Kidney tubule cell (primary cell): ENCODE data around the gene MYO1F.

ENCODE experiments used
- DNase-seq: peaks from one replicate; pipeline ENCODE4 v3.0.0-alpha.2; 2018; ENCODE audit warnings: low spot score

MYO1F gene

DNA sequence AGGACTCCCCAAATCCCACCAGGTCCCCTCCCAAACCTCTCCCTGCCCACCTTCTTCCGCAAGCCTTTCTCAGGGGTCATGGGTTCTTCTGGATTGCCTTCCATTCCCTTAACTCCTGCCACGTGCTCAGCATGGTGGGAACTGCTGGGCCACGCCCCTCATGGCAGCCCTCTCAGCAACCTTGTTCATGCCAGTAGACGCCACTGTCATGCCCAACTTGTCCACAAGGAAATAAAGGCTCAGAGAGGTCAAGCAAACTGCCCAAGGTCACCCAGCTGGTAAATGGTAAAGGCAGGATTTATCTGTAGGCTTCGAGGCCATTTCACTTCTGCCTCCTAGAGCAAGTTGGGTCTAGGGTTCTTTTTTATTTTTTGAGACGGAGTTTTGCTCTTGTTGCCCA is 85.7 kb downstream of the MYO1F start:
- DNase-seq: no peak

DNA sequence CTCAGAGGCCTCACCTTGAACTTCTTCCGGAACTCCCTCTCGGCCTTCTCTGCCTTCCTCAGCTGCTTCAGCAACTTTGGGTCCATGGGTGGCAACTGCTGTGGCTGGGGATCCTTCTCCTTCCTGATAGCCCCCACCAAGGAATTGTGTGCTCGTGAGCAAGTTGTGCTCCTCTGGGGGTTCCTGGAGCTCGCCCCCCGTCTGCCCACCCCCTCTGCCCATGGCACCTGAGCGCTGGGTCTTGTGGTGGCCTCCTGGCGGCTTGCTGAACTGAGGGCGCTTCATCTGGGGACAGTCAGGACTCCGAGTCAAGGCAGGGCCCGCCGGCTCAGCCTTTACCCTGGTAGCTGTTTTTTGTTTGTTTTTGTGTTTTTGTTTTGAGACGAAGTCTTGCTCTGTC is 86.4 kb downstream of the MYO1F start:
- DNase-seq: no peak

DNA sequence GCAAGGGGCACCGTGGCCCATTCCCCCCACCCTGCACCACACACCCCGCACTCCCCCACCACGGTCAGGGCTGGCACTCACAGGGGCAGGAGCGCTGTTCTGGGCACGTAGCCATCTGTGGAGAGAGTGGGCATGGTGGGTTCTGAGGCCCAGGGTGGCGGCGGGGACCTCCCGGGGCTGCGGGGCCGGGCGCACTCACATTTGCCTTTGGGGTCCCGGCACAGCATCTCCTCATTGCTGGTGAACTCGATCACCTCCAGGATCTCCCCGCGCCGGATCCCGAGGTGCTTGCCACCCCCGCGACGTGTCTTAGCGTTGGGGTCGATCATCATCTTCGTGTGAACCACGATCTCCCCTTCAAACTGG is 86.9 kb downstream of the MYO1F start:
- no peak for DNase-seq

DNA sequence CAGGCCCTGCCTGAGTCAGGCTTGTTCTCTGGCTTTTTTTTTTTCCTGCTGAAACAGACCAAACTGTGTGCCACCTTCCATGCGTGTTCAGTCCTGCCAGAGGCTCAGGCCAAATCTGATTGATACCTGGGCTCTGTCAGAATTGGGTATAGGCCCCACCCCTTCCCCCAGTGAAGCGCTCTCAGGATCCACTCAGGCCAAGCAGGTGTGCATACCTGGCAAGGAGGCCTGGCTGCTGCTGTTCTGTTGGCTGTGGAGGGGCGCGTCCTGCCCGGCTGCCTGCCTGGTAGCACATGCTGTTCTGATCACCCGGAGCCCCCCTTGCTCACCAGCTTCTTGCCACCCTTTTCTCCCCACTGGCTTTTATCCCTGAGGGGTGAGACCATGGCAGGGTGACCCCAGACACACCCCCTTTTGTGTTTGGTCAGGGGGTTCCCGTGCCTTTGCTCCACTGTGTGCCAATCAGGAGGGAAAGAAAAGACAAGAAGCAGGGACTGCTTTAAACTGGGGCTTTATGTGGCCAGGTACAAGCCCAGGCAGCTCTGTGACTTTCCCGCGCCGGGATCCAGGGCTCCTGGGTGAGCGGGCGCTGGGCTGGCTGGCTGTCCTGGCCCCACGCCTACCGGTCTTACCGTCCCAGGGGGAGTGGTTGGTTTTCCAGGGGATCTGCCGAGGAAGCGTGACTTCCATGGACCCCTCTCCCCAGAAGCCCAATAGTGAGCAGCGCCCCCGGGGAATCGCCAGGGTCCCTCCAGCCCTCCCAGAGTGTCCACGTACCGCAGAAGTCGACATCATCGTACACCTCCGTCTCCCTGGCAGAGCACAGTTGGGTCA is 87.5 kb downstream of the MYO1F start:
- DNase-seq: no peak

DNA sequence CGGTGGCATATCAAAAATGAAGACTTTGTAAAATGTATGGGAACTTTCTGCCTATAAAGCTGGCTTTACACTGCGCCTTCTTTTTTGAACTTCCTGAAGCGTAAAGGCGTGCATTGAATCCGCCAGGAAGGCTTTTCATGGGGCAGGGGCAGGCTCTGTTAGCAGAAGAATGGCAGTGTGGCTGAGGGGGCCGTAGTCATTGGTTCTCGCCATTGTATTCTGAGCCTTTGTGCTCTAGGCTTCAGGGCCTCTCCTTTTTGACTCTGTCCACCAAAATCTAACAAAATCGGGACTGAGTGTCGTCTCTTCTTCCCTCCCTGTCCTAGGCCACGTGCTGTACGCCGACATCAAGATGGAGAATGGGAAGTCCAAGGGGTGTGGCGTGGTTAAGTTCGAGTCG is 88.9 kb downstream of the MYO1F start:
- no peak for DNase-seq

DNA sequence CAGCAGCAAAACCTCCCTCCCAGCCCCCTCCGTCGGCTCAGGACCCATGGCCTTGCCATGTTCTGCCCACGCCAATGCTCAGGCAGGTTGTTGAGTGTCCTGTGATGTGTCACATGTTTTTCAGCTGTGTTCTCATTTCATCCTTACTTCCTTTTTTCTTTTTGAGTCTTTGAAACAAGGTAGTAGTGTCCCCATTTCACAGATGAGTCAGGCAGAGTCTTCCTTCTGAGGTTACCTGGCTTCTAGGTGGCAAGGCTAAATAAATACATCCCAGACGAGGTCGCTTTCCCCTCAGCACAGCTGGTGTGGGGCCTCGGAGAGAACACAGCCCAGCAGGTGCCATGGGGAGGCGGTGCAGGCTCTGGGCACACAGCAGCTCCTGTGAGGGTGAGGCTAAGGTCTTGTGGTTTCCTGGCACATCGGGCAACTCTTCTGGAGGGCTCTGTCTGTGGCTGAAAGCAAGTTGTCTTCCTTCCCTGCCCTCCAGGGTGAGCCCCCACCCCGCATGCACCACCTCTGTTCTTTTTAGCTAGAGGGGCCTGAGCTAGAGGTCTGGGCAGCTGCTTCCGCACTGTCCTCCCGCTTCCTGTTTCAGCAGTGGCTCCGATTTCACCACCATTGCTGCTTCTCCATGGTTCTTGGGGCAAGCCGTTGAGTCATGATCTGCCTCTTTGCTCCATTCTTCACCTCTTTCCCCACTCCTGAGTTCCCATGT is 89.9 kb downstream of the MYO1F start:
- DNase-seq: no peak

DNA sequence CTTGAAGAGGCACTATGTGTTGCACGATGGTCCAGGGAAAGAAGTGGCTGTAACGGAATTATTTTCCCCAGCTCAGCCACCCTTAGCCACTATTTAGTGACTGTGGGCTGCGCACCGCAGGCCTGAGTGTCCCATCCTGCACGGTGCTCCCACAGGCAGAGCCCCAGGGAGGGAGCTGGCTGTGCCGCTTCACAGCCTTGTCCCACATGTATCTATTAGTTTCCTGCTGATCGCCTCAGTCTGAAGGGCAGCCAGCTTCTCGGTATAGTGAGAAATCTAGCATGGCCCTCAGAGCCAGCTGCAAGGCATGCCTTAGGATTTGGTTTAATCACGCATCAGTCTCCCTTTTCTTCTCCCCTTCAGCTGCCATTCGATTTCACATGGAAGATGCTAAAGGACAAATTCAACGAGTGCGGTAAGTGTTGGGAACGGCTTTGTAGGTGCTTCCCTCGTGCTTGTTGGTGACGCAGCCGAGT is 90.5 kb downstream of the MYO1F start:
- no peak for DNase-seq

DNA sequence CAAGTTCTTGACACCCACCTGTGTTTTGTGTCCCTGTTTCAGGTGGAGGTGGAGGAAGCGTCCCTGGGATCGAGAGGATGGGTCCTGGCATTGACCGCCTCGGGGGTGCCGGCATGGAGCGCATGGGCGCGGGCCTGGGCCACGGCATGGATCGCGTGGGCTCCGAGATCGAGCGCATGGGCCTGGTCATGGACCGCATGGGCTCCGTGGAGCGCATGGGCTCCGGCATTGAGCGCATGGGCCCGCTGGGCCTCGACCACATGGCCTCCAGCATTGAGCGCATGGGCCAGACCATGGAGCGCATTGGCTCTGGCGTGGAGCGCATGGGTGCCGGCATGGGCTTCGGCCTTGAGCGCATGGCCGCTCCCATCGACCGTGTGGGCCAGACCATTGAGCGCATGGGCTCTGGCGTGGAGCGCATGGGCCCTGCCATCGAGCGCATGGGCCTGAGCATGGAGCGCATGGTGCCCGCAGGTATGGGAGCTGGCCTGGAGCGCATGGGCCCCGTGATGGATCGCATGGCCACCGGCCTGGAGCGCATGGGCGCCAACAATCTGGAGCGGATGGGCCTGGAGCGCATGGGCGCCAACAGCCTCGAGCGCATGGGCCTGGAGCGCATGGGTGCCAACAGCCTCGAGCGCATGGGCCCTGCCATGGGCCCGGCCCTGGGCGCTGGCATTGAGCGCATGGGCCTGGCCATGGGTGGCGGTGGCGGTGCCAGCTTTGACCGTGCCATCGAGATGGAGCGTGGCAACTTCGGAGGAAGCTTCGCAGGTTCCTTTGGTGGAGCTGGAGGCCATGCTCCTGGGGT is 91.5 kb downstream of the MYO1F start:
- no peak for DNase-seq

DNA sequence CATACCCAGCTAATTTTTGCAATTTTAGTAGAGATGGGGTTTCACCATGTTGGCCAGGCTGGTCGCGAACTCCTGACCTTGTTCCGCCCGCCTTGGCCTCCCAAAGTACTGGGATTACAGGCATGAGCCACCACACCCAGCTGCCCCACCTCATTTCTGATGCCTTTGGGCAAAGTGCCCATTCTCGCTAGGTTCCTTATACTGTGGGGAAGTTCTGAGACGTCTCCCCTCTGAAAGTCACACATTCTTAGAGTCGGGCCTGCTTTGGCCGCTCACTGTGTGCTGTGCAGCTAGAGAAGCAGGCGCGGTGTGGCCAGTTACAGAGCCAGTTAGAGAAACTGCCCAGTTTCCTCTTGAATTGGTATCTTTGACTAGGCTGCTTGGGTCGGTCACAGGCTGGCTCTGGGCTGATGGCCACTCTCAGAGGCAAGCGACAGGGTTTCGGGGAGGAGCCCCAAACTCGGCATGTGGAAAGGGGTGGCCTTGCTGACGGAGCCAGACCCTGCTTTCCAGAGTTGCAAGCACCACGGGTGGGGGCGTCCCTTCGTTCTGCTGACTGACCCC is 92.8 kb downstream of the MYO1F start:
- no peak for DNase-seq

DNA sequence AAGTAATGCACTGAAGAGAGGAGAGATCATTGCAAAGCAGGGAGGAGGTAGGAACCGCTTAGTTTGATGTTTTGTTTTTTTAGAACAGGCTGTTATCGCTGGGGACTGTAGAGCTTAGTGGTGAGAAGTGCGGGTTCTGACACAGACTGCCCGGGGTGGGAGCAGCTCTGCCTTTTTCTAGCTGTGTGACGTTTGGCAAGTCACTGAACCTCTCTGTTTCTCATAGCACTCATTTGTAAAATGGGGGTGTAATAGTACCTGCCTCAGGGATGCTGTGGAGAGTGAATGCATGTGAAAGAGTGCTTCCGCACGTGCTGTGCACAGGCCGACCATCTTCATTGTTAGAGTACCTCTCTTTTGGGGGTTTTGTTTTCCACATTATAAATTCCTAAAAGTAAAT is 94.1 kb downstream of the MYO1F start:
- DNase-seq: no peak

DNA sequence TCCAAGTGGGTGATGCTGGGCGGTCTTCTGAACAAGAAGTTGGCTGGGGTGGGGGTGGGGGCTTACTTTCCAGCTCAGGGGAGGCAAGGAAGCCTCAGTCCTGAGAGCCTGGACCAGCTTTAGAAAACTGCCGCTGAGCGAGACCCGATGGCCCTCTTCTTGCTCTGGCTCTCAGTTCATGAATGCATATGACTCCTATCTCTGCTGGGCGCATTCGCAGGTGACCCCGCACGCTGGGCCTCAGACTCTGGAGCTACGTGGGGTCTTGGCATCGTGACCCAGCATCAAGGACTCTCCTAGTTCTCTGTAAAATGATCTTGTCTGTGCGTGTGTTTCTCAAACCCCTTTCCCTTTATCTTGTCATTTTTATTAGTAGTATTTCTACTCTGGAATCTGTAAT is 94.5 kb downstream of the MYO1F start:
- DNase-seq: no peak

DNA sequence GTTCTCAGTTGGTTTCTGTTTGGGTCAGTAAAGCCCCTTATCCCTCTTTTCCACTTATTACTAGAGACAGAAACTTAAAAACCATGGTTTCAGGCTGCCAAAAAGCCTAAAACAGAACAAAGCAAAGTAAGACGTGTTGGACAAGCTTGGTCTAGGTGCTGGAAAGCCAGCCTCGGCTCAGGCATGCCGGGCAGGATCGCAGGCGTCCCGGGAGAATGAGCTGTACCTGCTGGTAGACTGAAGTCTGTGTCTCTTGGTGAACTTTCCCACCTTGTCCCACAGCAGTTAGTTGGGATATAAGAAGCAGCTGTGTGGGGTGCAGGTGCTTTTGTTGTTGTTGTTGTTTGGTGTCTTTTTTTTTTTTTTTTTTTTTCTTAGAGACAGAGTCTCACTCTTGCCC is 95.6 kb downstream of the MYO1F start:
- DNase-seq: no peak

DNA sequence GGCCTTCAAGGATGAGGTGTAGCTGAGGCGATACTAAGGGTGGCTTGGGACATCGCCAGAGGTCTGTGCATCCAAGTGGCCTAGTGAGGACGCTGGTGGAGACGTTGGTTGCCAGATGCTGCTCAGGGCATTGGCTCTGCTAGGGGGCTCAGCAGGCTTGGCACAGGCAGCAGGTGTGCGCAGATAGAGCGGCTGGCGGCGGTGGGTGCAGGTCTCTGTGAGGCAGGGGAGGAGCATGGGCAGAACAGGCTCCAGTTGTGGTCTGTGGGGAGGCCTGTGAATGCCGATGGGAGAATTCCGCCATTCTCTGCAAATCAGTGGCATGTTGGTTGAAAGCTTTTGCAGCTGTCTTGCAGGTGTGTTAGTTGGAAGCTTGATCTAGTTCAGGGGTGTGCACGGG is 96.0 kb downstream of the MYO1F start:
- DNase-seq: no peak

DNA sequence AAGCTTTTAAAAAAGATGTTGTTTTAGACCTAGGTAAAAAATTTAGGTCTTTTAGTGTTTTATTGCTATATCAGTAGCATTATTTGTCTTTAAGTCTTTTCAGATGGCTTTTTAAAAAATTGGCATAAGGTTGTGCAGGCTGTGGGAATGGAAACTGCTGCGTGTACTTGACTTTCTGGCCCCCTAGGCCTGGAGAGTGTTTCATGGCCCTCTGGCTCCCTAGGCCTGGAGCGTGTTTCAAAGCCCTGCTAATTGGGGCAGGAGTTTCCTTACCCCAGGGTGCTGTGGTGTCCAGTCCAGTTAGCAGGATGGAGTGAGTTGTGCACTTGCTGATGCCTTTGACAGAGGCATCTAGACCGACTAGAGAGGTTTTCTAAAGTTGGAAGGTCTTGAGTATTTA is 98.6 kb downstream of the MYO1F start:
- DNase-seq: no peak

DNA sequence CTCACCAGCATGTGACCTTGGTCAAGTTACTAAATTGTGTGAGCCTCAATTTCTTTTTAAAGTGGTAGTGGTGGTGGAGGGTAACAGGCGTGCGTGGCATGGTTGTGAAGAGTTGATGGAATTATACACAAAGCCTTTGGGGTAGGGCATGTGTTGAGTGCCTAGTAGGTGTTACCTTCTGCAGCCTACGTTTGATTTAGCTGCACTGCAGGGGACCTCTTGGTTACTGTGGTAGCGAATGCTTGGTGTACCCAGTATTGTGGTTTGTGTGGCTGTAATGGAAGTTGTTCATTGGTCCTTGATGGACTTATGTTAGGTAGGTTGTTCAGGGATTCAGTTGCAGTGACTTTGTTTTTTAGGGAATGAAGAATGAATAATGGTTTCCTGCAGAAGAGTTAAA is 99.4 kb downstream of the MYO1F start:
- DNase-seq: no peak

DNA sequence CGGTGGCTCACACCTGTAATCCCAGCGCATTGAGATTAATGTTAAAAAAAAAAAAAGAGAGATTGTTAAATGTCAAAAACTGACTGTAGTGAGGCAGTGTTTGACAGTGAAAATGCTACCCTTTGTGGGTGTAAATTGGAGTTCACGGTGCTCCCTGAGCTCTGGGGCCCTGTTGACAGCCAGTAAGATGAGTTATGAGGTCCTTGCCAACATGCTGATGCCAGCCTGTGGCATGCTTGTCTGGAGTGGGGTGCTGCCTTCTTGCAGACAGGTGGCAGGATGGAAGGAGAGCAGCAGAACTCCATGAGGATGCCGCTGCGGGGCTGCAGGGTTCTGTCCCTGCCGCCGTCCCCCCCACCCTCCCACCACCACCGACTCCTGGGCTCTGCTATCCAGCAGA is 100.7 kb downstream of the MYO1F start:
- no peak for DNase-seq

DNA sequence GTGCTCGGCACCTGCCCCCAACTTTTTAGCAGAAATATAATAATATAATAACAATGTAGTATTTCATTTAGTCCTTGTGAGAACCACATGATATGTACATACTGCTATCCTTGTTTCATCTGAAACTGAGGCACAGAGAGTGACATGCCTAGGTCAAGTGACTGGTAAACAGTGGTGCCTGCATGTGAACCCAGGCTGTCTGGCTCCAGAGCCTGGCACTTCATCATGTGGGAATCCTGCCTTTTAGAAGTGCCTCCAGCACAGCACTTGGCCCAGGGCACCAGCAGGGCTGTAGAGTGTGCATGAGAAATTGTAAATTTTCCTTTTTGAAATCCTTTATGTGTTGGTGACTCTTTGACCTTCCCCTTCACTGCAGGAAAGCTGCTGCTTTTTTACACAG is 102.2 kb downstream of the MYO1F start:
- DNase-seq: no peak

DNA sequence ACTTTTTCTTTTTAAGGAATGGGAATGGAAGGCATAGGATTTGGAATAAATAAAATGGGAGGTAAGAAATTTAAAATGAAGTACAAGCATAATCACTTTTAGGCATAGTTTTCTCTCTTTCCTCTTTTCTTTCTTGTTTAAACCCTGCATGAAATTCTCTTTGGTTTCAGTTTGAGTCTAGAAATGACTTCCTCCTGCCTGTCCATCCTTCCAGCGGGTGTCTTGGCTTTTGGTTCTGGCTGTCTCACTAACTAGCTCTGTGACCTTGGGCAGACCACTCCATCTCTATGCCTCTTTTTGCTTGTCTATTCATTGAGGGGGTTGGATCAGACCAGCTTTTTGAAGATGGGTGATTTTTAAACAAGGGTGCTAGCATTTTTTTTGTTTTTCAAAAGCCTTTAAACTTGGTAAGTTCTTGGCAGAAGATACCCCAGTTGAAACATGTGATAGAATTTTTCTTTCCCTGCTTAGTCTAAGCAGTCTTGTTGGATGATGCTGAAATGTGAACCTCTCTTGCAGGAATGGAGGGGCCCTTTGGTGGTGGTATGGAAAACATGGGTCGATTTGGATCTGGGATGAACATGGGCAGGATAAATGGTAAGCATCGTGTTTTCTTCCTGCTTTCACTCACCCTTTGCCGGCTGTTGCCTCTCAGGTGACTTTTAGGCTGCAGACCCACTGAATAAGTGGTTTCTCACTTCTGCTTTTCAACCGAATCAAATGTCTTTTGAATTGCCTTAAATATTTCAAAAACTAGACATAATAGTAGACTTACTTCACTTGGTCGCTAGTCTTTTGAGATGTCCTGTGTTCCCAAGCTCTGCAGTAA is 103.4 kb downstream of the MYO1F start:
- no peak for DNase-seq
